Activated effector memory CD4-positive, alpha-beta T cell treated with anti-CD3 and anti-CD28 coated beads, Interleukin-2, amount 50 U/mL, for 16 hours (primary cell): ENCODE measurements around the gene CFL1.
"Not testable (repeated sequence)": the region's sequence is repeated elsewhere in the genome, so short reads cannot be mapped to it uniquely, and the experiment has no call there.

Experiments
- DNase-seq: peaks from one replicate; pipeline ENCODE4 v3.0.0-alpha.2; 2020

The CFL1 gene

DNA sequence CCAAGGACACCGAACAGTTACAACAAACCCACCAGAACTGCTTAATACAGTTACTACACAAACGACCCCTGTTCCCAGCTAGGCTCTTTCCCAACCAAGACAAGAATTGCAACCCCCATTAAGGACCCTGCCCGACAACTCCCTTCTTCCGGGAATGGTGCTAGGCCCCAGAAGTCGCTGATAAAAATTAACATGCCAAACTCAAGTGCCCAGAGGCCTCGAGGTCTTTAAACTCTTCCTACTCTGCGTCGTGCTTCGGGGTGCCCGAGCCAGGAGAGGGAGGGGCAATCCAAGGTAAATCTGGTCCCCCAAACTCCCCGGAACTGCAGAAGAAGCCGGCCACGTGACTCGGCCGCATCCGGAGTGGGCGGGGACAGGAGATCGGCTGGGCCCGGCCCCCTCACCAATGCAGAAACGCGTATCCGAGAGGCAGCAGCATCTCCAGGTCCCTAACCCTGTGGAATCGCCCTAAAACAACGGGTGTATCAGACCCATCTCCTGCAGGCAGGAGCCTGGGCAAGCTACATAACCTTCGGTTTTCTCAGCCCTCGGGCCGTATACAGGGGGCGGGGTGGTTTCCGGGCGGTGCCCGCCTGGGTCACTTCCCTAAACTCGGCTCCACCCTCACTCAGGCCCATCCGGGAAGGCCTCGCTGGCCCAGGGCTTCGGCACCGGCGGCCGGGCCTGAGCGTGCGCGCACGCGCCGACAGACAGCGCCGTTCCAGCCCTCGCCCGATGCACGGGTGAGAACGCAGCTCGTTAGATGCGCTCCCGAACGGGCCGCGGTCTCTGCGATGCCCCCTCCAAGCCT, 1.1 kb downstream of the CFL1 start:
- peak; percentile 95 for DNase-seq

DNA sequence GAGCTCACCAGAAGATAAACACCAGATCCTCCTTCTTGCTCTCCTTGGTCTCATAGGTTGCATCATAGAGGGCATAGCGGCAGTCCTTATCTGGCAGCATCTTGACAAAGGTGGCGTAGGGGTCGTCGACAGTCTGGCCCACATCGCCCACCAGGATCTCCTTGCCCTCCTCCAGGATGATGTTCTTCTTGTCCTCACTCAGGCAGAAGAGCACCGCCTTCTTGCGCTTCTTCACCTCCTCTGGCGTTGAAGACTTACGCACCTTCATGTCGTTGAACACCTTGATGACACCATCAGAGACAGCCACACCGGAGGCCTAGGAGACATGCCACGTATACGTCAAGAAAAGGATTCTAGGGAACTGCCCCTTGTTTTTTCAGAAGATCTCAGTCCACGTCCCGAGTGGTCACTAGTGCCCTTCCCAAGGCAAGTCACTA, 2.0 kb downstream of the CFL1 start:
- peak; percentile 56 for DNase-seq

DNA sequence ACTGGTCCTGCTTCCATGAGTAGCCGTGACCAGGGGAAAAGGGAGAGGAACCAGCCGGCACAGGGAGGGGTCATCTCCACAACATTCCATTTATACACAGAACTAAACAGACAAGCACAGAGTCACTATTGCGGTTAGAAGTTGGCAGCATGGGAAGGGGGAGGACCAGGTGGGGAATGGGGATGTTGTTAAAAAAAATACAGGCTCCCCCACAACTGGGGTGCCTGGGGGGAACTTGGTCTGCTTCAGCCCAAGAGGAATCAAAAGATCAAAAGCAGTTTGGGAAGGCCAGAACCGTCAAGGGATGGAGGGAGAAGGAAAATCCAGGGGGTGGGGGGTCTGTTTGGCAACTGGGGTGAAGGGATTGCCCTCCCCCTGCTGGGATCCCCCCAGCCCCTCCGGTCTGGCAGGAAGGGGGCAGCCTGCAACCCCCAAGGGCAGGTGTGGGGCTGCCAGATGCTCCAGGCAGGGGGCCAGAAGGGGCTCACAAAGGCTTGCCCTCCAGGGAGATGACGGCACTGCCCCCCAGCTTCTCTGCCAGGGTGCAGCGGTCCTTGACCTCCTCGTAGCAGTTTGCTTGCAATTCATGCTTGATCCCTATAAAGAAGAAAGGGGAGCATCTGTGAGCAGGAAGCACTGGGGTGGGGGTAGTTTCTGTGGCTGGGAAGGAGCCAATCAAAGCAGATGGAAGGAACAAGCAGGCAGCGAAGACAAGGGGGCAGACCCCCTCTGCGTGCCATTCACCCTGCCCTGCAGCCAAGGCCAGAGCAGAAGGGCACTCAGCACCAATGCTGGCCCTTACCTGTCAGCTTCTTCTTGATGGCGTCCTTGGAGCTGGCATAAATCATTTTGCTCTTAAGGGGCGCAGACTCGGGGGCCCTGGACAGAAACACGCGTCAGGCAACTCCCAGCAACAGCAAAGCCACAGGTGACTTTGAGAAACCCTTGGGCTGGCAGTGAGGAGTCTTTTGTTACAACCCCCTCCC, 2.8 kb downstream of the CFL1 start:
- peak; percentile 61 for DNase-seq

DNA sequence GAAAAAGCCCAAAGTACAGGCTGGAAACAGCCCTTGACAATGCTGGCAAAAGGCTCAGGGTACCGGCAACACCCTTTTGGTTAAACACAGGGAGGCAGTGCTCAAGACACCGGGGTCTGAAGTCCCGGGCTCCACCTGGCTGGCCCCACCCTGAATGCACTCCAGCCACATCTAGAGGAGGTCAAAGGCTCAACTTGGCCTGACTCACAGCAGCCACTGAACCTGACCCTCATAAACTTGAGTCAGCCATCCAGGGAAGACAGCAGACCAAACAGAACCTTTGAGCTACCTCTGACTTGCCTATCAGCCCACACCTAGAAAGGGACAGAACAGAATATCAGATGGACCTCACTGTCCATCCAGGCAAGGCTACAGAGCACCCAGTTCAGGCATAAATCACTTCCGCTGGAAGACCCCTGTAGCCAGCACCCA, 3.8 kb downstream of the CFL1 start:
- DNase-seq: peak; percentile 43

DNA sequence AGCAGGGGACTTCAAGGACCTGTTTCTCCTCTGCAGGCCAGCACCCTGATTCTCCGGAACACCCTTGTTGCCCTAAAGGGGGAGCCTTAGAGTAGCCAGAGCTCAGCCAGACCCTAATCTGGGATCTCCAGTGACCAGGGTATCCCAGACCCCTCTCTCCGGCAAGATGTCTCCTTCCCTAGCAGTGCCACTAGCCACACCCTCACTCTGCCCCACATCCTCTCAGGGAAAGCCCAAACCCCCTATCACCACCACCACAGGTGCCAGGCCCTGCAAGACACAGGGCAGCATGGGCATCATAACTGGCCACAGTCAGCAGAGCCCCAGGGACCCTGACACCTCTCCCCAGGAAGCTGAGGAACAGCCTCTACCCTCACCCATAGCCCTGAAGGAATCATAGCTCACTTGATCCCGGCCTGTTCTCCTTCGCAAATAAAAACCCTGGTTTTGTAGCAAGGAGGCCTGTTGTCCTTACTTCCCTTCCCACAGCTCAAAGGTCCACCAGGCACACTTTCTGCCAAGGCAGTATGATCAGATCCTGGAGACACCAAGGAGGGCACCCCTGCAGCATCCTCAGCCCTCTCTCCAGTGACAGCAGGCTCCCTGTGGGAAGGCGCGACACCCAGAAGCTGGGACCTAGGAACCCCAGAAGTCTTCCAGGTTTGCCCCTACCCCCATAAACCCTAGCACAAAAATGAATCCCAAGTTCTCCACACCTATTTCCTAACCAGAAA, 4.6 kb downstream of the CFL1 start:
- DNase-seq: peak; percentile 58

DNA sequence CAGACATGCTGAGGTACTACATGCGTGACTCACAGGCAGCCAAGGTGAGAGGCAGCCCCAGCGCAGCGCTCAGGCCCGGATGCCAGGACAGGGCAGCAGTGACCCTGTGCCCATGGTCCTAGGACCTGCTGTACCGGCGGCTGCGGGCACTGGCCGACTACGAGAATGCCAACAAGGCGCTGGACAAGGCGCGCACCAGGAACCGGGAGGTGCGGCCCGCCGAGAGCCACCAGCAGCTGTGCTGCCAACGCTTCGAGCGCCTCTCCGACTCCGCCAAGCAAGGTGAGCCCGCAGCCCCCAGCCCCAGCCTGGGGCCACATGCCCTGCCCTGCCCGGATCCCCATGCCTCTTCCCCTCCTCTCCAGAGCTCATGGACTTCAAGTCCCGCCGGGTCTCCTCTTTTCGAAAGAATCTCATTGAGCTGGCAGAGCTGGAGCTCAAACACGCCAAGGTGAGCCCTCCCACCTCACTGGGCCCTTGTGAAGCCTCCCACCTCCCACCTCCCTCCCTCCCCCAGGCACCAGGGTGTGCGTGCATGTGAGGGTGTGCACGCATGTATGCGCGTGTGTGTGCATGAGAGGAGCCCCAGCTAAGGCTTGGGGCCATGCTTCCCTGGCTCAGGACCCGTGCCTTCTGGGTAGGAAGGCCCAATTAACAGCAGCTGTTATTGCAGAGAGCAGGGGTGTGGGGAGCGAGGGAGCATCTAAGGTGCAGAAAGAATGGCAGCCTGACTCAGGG, 5.3 kb downstream of the CFL1 start:
- peak; percentile 55 for DNase-seq

DNA sequence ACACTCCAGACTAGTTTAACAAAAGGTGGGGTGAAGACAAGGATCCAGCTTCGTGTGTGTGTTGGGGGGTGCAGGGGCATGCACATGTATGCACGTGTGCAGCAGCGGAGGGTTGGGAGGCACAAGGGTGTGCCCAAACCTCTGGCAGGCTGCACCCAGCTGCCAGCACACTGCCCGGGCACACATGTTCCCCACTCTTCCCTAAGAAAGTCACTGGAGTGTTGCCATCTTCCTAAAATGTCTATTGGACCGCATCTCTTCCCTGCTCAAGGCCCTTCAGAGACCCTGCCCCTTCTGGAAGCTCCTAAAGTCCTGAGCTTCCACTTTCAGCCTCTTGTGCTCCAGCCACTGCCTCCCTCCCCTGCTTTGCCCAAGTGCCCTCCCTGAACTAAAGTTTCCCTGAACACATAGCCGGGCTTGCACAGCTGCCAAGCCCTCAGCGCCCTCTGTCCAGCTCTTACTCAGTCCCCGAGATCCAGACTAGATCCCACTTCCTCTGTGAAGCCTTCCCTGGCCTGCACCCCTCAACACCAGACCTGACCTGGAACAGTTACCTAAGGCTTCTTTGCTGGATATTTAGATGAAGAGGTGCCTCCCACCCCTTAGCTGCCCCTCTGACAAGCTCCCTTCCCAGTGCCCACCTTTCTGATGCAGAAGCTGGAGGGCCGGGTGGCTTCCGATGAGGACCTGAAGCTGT, 6.0 kb downstream of the CFL1 start:
- no peak for DNase-seq

DNA sequence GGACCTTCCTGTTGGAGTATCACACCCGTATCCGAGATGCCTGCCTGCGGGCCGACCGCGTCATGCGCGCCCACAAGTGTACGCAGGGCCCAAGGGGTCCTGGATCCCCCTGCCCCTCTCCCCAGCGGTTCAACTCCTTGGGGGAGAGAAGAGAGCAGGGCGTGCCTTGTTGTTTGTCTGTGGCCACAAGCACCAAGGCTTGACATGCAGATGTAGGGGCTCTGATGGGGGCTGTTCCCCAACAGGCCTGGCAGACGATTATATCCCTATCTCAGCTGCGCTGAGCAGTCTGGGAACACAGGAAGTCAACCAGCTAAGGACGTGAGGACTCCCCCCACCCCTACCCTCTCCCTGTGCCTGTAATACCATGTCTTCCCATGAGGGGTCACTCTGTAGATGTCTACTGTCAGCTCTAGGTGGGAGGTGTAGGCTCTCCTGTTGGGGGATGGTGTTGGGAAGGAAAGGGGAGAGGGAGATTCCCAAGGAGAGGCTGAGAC, 6.8 kb downstream of the CFL1 start:
- no peak for DNase-seq

DNA sequence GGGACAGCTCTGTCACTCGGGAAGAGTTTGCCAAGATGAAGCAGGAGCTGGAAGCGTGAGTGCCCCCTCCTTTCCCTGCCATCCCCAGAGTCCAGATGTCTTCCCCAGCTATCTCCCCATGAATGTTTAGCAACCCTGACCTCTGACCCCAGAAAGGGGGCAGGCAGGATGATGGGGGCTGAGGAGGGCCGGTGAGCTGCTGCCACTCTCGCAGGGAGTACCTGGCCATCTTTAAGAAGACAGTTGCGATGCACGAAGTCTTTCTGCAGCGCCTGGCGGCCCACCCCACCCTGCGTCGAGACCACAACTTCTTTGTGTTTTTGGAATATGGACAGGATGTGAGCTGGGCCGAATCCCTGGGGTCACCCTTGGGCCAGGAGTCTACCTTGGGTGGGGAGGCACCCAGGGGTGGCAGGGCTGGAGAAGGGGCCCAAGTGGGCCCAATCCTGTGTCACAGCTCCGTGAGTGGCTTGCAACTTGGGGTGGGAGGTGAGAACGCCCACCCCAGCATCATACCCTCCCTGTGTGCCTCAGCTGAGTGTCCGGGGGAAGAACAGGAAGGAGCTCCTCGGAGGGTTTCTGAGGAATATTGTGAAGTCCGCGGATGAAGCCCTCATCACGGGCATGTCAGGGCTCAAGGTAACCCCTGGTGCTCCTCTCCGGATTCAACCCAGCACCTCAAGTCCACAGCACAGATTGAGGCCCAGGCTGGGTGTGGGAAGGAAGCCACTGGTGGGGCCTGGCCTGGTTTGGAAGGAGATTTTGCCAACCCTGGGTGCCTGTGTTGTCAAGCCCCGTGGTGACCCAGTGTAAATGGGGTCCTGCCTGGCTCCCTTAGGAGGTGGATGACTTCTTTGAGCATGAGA, 7.5 kb downstream of the CFL1 start:
- no peak for DNase-seq

DNA sequence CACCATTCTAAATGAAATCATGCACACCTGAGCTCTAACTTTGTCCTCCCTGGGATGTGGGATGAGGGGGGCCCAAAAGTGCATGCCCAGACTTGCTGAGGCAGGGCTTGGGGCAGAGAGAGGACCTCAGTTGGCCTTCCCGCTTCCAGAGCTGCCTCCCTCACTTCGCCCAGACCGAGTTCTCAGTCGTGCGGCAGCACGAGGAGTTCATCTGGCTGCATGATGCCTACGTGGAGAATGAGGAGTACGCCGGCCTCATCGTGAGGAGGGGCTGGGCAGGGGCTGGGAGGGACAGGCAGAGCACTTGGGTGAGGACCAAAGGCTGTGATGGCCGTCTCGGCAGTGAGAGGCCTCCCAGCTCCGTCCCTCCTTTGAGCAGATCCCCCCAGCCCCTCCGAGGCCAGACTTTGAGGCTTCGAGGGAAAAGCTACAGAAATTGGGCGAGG, 8.2 kb downstream of the CFL1 start:
- no peak for DNase-seq

DNA sequence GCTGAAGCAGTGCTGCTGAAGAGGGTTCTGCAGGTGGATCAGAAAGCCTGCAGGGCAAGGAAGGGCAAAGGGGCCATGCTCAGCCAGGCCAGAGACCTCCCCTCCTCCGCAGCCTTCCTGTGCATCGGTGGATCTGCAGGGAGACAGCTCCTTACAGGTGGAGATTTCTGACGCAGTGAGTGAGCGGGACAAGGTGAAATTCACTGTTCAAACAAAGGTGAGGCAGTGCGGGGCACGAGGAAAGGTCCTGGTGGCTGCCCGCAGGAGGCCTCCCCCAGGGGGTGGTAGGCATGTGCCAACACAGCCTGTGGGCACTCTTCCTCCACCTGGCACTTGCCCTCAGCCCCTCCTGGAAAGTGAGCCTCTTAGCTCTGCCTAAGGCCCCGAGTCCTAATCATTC, 8.6 kb downstream of the CFL1 start:
- DNase-seq: no peak

DNA sequence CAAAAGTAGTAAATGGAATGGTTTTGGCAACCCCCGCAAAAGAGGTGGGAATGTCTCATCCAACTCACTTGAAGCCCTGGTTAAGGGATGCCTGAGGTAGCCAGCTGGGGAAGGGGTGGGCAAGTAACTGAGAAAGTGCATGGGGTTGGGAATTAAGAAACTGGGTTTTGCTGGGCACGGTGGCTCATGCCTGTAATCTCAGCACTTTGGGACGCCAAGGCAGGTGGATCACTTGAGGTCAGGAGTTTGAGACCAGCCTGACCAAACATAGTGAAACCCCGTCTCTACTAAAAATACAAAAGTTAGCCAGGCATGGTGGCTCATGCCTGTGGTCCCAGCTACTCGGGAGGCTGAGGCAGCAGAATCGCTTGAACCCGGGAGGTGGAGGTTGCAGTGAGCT, 9.3 kb downstream of the CFL1 start:
- DNase-seq: not testable (repeated sequence)

DNA sequence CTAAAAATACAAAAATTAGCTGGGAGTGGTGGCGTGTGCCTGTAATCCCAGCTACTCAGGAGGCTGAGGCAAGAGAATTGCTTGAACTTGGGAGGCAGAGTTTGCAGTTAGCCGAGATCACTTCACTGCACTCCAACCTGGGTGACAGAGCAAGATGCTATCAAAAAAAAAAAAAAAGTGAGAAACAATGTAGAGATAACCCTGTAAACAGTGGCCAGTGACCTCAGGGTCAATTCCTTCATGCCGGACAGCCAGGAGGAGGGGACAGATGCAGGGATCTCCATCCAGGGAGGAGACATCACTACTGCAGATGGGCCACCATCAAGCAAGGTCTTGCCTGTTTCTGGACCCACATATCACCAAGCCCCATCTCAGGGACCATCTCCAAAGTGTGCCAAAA, 10.2 kb downstream of the CFL1 start:
- DNase-seq: no peak

DNA sequence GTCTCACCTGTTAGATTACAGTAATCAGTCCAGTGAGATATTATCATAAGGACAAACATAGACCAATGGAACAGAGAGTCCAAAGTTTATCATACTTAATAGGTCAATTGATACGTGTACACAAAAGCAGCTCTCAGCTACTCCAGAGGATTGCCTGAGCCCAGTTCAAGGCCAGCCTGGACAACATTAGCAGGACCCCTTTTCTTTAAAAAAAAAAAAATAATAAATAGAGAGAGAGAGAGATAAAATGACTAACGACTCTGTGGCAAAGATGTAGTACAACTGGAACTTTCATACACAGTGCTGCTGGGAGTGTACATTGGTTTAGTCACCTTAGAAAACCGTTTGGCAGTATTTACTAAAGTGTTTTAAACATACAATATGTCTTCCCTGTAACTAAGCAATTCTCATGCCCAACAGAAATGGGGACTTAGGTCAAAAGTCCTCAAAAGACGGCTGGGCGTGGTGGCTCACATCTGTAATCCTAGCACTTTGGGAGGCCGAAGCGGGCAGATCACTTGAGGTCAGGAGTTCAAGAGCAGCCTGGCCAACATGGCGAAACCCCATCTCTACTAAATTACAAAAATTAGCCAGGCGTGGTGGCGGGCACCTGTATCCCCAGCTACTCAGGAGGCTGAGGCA, 13.6 kb downstream of the CFL1 start:
- DNase-seq: no peak

DNA sequence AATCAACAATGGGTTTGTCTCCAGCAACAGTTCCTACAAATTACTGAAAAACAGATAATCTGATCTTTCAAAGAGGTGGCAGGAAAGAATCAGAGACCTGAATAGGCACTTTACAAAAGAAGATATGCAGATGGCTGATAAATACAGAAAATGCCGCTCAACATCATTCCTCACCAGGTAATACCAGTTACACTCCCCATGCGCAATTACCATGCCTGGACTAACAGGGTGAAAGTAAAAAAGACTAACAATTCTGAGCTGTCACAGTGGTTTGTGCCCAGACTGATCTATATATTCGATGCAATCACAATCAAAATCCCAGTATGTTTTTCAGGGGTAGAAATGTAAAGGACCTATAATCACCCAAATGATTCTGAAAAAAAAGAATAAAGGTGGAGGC, 14.2 kb downstream of the CFL1 start:
- DNase-seq: no peak

DNA sequence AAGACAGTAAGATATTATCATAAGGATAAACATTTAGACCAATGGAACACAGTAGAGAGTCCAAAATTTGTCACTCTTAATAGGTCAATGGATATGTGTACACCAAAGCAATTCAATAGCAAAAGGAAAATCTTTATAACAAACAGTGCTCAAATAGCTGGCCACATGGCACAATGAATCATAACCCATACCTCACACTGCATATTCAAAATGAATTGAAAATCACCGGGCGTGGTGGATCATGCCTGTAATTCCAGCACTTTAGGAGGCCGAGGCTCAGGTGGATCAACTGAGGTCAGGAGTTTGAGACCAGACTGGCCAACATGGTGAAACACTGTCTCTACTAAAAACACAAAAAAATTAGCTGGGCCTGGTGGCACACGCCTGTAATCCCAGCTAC, 15.8 kb downstream of the CFL1 start:
- no peak for DNase-seq

DNA sequence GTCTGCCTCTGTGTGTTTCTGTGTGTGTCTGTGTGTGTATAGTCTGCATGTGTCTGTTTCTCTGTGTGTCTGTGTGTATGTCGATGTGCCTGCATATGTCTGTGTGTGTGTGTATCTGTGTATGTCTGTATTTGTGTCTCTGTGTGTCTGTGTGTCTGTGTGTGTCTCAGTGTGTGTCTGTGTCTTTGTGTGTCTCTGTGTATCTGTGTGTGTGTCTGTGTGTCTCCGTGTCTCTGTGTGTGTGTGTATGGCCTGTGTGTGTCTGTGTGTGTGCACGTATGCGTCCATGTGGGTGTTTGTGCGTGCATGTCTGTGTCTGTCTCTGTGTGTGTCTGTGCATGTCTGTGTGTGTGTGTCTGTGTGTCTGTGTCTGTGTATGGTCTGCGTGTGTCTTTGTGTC, 23.8 kb downstream of the CFL1 start:
- DNase-seq: no peak

DNA sequence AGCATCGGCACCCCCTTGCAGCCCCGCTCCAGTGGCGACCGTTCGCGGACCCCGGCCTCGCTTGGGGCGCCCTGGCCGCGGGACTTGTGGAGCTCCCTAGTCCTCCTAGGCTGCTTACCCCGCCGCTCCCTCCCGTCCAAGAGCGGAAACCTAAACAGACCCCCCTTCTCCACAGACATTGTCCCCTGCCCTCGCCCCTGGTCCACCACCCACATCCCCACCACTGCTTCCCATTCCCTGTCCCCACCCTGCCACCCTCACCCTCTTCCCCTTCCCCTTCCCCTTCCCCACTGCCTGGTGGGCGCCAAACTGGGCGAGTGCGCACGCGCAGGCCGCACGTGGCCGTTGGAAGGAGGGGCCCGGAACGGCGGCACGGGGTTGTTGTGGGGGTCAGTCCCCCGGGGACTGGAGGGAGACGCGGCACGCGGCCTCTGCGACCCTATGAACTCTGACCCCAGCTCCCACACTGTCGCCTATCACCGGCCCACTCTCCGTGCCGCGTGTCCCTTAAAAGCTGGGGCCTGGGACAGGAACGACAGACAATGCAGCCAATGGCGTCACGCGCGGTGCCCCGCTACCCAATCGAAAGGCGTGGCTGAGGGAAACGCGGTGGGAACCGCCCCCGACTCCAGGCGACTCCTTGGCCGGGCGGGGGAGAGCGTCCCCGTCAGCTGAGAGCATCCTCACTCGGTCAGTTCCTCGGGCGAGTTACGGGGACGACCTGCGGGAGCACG, 24.5 kb downstream of the CFL1 start, which contains the start of gene SNX32:
SNX32 (plus strand) TSS at position 667 of the 734 bp plus-strand sequence. CDS start 103 bp downstream, outside the sequence.
- peak; percentile 98 for DNase-seq

DNA sequence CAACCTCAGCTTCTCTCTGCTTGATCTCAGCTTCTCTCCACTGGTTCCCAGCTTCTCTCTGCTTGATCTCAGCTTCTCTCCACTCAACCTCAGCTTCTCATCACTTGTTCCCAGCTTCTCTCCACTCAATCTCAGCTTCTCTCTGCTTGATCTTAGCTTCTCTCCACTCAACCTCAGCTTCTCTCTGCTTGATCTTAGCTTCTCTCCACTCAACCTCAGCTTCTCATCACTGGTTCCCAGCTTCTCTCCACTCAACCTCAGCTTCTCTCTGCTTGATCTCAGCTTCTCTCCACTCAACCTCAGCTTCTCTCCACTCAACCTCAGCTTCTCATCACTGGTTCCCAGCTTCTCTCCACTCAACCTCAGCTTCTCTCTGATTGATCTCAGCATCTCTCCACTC, 25.7 kb downstream of the CFL1 start:
- not testable (repeated sequence) for DNase-seq
